Fibroblast of skin of abdomen (primary cell): ENCODE measurements around the gene PARP16.
A peak's percentile ranks its signal among the peaks of the same experiment; 100 is the strongest.
"Not testable (repeated sequence)": the region's sequence is repeated elsewhere in the genome, so short reads cannot be mapped to it uniquely, and the experiment has no call there.

Experiments
- DNase-seq: peaks from one replicate; pipeline ENCODE4 v3.0.0-alpha.2; 2013

Gene PARP16

DNA sequence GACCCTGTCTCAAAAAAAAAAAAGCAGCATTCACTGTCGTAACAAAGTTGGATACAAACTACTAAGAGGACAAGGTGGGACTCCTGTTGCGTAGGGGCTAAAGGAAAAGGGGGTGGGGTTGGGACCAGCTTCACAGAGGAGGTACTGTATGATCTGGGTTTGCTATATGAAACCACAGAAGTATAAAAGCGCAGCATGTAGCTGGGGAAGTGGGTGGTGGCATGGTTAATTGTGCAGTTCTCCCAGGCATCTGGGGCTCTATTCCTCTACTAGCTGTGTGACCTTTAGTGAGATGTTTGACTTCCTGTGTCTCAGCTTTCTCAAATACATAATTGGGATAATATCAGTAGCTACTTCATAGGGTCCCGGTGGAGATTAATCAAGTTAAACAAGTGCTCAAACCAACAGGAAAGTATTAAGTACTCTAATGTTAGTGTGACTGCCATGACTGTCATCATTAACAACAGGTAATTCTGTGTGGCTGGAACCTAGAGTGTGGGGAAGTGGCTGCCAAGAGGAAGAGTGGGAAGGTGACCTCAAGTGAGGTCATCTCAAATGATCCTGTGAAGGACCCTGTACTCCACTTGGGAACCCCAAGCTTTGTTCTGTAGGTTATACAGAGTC lies 11.5 kb downstream of the PARP16 start:
- no peak for DNase-seq

DNA sequence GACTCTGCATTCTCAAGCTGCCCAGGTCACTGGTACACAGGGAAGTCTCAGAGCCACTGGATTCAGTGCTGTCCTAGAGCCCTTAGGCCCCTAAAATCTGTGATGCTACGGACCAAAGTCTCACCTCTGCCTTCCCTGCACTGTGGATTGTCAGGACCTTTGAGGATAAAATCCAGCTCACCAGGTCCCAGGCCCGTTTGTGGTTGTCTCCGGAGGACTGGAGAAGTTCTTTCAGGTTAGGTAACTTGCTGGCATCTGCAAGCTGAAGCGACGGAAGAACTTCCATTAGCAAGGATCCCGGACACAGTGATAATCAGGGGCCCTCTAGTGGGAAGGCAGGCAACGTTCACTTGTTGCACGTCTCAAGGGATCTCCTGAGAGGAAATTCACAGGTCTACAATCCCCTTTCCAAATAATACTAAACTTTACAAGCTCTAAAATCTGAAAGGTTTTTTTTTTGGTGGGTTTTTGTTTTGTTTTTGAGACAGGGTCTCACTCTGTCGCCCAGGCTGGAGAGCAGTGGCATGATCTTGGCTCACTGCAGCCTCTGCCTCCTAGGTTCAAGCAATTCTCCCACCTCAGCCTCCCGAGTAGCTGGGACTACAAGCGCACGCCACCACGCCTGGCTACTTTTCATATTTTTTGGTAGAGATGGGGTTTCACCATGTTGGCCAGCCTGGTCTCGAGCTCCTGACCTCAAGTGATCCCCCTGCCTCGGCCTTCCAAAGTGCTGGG lies 15.7 kb downstream of the PARP16 start:
- DNase-seq: peak; percentile 79

DNA sequence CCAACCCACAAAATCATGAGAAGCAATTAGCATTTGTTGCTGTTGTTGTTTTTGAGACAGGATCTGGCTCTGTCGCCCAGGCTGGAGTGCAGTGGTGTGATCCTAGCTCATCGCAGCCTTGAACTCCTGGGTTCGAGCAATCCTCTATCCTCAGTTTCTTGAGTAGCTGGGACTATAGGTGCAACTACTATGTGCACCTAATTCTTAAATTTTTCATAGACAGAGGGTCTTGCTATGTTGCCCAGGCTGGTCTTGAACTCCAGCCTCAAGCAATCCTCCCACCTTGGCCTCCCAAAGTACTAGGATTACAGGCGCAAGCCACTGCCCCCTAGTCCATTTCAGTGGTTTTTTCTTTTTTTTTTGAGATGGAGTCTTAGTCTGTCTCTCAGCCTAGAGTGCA lies 18.3 kb downstream of the PARP16 start:
- no peak for DNase-seq

DNA sequence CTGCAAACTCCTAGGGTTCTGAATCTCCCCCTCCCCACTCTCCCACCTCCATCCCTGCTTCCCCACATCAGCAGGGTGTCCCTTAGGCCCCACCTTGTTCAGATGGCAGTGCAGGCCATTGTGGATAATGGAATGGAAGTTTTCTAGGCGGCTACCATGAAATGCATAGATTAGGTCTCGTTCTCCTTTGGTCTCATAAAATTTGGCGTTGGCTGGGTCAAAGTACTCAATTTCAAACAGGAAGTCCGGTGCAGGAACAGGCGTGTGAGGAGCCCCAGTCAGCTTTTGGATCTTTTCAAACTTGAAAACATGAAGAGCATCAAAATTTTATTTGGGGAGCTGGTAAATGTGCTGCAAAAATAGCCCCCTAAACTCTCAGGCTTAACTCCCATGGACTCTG lies 20.2 kb downstream of the PARP16 start:
- DNase-seq: no peak

DNA sequence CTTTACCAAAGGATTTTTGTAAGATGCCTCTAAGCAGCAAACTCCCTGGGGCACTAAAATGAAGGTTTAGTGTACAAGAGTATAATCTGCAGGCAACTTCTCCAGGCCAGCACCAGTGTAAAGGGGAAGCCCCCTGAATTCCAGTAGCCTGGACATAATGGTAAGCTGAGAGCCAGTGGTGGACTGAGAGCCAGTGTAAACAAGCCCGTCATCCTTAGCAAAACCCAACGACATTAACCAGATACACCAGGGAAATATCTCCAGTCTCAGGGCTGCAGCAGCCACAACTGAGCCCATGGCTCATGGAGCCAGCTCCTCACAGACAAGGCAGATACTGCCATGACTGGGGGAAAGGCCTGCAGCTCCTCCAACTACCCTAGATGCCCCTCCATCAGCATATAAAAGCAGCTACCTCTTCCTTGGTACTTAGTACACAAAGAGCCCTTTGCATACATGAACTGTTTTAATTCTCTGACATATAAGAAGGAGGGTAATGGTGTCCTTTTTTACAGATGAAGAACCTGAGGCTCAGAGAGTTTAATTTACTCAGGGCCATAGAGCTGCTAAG lies 21.7 kb downstream of the PARP16 start:
- no peak for DNase-seq

DNA sequence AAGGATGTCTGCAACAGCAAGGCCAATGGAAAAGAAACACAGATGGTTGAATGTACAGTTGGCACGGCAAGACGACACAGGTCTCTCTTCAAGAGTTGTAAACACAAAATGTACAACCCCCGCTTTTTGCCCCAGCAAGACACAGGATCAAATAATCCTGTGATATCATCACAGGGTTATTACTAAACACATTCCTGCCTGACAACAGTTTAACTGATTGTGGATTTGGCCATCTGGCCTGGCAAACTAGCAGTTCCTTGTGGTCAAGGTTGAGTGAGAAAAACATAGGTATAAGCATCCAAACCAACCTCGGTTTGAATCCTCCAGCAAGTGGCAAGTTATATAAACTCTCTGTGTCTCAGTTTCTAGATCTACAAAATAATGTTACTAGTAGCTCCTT lies 23.4 kb downstream of the PARP16 start:
- no peak for DNase-seq

DNA sequence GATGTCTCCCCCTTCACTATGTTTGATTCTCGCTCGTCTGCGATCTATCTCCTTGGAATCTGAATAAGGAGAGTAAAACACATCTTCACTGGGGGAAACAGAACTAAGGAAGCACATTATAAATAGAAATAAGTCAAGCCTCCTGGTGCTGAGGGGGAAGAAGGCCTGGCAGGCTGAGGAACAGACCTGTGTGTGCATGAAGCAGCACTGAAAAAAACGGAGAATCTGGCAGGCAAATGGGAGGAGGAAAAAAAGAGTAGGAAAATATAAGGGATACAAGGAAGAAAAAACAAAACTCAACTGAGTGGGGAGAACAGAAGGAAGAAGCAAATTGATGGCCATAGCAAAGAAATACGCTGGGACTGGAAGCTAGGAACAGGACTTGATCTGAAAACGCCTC lies 25.7 kb downstream of the PARP16 start:
- DNase-seq: no peak

DNA sequence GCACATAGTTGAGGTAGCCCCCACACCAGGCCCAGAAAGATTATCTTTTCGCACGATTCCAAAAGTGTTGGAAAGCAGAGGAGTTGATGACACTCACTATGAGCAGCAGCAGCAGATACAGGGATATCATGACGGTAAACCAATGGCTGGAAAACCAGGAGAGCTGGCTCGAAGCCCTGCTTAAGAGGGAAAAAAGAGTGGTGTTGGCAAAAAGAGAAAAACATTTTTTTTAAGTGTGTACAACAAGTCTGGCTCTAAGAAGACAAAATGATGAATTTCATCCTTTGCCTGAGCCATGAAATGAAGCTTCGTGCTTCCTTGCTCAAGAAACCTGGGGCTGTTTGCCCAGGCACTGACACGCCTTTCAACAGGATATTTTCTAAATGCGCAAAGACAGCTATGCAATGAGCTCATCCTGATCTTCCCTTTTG lies 27.3 kb downstream of the PARP16 start:
- no peak for DNase-seq

DNA sequence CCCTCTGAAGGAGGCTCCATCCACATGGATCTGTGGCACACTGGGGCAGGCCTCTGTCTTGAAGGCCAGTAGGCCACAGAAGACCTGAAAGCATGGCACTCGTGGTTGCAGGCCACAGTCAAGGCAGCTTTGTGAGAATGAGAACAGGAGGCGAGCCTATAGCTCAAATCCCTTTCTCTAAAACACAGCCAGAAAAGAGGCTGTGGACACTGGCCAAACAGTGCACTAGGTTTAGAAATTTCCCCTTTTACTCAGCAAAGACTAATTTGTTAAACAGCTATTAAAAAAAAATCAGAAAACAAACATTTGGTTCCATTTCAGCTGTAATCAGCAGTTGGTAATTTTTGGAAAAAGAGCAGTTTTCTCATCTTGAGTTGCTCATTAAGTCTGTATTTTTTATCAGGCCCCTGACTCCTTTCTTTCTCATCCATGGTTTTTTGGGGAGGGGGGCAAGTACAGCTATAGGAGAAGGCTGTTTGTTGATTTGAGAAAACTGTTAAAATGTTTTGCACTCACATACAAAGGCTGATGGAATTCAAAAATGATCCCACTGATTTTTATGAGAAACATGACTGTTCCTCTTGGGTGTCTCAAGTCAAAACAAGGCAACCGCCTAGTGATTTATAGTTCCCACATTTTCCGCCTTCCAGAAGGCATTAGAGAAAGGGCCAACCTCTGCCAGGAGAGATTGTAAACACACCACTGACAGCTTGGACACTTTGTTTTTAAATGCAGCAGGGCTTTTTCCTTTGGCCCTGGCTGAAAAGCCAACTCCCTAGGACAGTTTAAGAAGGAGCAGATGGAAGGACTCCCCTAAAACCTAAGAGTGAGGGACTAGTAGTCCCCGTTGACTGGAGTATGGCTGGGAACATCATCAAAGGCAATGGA lies 28.1 kb downstream of the PARP16 start:
- DNase-seq: peak; percentile 52

DNA sequence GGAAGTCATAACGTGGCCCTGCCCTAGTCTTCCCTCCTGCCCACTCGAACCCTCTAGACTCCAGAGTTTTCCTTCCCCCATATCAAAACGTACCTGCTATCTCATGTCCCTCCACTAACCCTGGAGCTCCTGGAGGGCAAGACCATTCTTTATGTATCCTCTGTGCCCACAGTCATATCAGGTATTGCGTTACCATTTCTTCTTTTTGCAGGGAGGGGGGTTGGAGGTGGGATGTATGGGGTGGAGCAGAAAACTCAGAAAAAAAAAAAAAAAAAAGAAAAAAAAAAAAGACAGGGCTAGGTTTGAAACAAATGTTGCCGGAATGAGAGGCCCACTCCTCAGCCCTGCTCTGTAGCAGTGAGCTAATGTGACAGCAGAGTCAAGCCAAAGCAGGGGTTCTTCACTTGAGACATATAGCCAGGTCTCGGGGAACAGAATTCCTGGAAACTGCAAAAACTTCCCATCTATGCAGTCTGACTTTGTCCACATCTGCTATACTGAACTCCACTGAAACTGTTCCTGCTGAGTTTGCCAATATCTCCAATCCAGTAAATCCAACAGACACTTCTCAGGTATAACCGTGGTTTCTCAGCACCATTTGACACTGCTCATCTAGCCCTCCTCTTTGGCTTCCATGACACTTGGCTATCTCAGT lies 31.1 kb downstream of the PARP16 start:
- DNase-seq: no peak

DNA sequence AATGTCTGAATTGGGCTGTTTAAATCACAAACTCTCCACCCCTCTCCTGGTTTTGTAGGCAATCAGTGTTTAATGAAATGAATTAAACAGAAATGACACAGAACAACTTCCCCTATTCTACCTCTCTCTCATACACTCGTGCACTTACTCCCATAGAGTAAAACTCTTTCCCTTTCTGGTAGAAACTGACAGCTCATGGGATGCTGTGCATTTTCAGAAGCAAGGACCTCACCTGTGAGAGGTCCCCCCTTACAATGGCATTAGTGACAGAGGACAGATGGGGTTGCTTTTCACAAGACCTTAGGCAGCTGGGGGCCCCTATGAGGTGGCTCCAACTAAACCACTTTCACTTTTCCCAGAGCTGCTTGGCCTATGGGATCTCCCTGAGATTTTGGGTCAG lies 31.9 kb downstream of the PARP16 start:
- no peak for DNase-seq

DNA sequence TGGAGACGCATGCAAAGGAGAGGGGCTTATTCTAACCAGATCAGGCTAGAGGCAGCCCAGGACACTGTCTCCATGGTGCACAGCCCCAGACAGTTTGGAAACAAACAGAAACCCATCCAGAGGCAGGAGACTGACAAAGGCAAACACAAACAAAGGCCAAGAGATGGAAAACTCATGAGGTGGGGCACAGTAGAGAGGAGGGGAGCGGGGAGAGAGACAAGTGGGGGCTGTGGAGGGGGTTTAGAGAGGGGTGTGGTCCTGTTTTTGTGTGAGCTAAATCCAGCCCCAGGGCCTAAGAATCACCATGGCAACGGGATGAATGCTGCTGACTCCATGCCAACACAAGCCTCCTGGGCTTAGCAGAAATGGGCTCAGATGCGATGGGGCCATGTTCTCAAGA lies 32.3 kb downstream of the PARP16 start:
- DNase-seq: no peak

DNA sequence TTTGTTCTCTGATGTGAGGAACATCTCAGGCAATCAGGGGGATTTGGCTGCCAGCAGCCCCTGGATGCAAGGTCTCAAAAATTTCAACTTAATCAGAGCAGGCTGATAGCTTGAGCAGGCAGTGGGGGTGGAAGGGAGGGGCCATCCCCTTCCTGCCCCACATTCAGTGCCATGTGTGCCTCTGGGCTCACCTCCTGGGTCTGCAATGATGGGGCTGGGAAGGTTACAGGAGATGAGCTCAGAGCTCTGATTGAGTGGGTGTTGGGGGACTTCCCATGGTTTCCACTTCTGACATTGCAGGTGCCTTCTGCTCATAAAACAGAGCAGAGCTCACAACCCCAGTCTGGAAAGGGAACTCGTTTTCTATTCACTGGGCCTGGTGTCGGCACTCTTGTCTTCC lies 37.0 kb downstream of the PARP16 start:
- no peak for DNase-seq

DNA sequence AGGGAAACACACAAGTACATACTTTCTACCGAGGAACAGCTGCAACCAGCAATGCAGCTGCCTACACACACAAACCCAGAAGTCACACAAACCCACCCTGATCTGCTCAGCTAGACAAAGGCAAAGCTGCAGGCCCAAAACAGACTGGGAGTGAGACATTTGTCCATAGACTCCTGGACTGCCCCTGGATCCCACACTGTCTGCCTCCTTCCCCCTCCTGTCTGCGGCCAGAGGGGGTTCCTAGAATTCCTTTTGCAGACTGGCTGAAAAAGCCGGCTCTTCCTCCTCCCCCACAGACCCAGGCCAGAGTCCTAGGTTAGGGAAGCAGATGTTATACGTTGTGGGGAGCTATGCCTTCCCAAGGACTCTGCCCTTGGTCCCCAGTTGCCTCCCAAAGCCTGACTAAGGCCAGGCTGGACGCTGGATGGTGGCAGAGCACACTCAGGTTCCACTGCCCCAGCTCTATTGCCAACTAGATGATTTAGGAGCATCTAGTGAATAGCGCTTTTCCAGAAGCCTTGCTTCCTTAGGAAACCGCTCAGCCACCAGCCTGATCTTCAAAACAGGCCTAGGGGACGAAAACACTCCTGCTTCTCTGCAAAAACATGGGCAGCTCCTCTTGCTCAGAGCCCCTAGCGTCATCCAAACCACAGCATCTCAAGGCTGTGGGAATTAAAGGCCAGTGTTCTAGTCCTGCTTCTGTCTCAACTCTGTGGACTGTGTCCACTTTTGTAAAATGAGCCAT lies 38.0 kb downstream of the PARP16 start:
- peak; percentile 71 for DNase-seq

DNA sequence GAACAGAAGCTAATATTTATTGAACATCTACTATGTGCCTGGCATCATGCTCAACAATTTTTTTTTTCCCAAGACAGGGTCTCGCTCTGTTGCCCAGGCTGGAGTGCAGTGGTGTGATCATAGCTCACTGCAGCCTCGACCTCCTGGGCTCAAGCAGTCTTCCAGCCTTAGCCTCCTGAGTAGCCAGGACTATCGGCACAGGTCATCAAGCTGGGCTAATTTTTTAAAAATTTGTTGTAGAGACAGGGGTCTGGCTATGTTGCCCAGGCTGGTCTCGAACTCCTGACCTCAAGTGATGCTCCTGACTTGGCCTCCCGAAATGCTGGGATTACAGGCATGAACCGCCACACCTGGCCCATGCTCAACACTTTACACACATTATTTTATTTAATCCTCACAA lies 39.7 kb downstream of the PARP16 start:
- no peak for DNase-seq

DNA sequence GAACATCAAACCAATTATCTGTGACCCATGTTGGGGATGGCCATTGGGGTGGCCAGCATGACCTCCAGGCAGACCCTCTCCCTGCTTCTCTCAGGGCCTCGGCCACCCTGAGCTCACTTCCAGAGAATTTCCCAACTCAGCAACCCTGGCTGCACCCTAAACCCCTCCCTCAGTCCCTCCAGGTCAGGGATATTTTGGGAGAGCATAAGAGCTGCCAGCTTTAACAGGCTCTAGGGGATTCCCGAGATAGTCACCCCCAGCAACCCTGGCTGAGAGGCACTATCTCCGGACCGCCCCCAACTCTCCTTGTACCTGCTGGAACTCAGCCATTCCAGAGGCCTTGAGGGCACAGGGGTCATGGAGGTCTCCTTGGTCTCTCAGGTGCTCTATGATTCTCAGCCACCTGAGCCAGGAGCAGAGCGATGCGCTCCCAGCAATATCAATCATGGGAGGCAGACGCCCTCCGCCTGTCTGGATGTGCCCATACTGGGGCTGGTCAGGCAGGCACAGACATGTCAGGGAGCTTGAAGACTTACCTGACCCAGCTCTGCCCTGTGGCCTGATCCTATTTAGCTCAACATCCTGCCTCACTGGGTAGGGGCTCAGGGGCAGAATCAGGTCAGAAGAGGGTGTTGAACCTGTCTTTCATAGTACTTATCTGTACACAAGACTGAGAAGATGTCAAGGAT lies 40.5 kb downstream of the PARP16 start:
- no peak for DNase-seq

DNA sequence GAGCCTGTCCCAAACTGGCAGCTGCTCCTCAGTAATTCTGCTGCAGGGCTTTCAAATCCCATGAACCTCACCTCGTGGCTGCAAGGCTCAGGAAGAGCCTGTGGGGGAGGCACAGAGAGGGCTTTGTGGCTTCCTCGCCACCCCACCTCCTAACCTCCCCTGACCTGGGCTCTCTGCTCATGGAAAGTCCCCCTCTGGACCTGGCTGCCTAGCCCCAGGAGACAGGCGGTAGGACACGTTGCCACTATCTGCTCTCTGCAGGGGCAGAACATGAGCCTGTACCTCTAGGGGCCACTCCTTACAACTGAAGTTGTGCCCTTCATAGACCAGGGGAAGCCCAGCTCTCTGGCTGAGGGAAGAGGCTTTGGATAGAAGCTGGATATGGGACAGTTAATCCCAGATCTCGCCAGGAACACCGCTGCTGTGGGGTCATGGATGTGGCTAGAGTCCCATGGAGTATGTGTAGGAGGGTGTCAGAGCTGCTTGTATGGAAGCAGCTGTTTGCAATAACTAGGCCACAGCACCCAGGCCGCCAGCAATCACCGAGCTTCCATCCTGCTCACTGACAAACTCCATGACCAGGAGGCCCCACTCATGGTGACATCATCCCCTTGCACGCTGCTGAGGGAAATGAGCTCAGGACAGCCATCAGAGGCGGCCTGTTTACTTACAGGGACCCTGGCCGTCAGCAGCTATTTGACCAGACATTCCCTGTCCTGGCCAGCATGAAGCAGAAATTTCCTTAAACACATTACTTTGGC lies 41.4 kb downstream of the PARP16 start:
- peak; percentile 50 for DNase-seq

DNA sequence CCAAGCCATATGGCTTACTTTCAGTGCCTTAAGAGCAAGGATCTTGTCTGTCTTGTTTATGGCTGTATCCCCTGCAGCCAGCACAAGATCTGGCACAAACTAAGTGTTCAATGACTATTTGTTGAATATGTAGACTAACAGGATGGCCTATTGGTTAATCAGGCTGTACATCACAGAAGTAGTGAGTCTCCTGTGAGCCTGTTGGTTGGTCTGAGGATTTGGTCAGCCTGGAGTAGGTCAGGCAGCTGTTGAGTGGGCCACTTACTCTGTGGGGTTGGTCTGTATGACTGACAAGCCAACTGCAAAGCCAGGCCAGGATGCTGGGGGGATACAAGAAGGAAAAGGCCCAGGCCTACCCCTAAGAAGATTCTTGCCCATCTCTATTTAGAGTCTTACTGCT lies 42.0 kb downstream of the PARP16 start:
- DNase-seq: no peak

DNA sequence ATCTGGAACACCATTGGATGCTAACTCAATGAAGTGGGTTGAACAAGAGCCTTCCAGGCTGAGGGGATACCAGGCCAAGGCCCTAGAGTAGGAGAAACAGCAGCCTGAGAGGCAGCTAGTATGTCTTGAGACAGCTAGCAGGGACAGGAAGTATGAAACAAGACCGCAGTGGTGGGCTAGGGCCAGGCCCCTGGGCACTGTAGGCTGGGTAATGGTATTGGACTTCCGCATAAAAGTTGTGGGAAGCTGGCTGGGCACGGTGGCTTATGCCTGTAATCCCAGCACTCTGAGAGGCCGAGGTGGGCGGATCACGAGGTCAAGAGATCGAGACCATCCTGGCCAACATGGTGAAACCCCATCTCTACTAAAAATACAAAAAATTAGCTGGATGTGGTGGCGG lies 50.2 kb downstream of the PARP16 start:
- DNase-seq: not testable (repeated sequence)

DNA sequence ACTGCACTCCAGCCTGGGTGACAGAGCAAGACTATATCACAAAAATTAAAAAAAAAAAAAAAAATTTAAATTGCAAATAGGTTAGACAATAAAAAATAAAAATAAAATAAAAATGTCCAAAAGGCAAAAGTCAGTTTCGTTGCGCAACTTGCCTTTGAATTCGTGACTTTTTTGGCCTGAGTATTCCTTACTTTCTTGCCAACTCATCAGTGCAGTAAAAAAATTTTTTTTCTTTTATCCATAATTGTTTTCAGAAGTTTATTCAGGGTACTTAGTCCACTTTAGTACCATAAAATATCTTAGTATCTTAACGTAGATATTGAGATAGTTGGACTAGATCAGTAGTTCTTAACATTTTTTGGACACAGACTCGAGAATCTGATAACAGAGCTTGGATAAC lies 53.0 kb downstream of the PARP16 start:
- no peak for DNase-seq

DNA sequence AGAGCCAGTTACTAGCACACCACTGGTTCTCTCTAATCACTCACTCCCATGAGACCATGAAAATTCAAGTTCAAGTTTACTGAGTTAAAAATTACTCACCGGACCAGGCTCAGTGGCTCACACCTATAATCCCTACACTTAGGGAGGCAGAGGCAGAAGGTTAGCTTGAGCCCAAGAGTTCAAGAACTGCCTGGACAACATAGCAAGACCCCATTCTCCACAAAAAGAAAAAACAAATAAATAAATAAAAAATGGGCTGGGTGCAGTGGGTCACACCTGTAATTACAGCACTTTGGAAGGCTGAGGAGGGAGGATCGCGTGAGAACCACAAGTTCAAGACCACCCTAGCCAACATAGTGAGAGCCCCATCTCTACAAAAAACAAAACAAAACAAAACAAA lies 54.2 kb downstream of the PARP16 start:
- no peak for DNase-seq
